HG03378 (cell line): ENCODE results near the gene TNFSF12.
"Not testable (repeated sequence)": the region's sequence is repeated elsewhere in the genome, so short reads cannot be mapped to it uniquely, and the experiment has no call there.

Source experiments
- ATAC-seq: cut with Tn5 transposase; IDR thresholded peaks from one replicate; pipeline ENCODE4 v1.9.1; 2021; ENCODE audit warnings: mild to moderate bottlenecking, moderate library complexity; ENCODE audit not compliant: unreplicated experiment

TNFSF12 gene

GRCh38 chr17:7583253-7584109 is 34.6 kb downstream of the TNFSF12 start, which contains the start of gene MPDU1:
MPDU1 (plus strand) TSS chr17:7583852; CDS start chr17:7583863, 11 bp downstream.
- ATAC-seq: peak; percentile 48

- no peak for ATAC-seq
These were observed 38.0 kb downstream of the TNFSF12 start for GRCh38 chr17:7586673-7587419.

DNA sequence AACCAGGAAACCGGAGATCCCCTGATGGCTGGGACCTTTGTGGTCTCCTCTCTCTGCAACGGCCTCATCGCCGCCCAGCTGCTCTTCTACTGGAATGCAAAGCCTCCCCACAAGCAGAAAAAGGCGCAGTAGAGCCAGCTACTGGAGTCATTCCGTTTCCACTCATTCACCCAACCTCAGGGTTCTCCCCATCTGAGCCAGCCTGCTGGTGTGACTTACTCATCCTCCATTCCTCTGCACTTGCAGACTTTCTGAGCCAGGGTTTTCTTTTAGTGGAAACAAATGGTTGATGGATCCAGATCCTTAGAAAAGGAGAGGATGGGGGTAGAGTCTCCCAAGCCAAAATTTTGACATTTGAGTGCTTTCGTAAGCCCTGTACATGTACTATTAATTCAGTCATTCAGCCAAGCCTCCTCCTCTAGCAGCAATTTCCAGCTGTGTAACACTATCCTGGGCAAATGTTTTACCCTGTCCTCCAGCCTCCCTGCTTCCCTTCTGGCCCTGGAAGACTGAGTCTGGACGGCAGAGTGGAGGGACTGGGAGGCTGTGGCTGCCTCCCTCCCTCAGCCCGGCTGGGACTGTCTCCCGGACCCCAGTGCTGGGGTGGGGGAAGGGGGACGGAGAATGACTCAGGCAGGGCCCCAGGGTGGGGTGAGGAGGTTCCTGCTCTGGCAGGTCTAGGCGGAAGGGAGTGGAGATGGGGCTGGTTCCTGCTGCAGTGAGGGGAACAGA is 38.7 kb downstream of the TNFSF12 start:
- no peak for ATAC-seq

- no peak for ATAC-seq
These were observed 39.8 kb downstream of the TNFSF12 start for GRCh38 chr17:7588553-7589203.

DNA sequence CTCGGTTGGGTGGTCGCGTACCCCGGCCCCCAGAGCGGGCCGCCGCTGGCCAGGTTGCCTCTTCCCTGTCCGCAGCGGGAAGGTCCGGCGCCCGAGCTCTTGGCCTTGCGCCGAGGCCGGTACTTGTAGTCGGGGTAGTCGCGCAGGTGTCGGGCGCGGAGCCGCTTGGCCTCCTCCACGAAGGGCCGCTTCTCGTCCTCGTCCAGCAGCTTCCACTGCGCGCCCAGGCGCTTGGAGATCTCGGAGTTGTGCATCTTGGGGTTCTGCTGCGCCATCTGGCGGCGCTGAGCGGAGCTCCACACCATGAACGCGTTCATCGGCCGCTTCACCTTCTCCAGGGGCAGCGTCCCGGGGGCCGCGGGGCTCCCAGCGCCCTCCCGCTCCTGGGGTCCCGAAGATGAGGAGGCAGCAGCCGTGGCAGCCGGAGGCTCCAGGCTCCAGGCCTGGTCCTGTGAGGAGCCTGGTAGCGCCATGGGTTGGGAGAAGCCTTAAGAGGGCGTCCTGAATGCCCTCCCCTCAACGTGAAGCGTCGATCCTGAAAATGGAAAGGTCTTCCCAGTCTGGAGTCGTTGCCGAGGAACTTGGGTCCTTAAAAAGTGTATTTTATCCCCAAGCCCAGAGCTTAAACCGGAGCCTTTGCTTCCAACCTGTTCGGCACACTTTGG is 40.5 kb downstream of the TNFSF12 start:
- no peak for ATAC-seq

DNA sequence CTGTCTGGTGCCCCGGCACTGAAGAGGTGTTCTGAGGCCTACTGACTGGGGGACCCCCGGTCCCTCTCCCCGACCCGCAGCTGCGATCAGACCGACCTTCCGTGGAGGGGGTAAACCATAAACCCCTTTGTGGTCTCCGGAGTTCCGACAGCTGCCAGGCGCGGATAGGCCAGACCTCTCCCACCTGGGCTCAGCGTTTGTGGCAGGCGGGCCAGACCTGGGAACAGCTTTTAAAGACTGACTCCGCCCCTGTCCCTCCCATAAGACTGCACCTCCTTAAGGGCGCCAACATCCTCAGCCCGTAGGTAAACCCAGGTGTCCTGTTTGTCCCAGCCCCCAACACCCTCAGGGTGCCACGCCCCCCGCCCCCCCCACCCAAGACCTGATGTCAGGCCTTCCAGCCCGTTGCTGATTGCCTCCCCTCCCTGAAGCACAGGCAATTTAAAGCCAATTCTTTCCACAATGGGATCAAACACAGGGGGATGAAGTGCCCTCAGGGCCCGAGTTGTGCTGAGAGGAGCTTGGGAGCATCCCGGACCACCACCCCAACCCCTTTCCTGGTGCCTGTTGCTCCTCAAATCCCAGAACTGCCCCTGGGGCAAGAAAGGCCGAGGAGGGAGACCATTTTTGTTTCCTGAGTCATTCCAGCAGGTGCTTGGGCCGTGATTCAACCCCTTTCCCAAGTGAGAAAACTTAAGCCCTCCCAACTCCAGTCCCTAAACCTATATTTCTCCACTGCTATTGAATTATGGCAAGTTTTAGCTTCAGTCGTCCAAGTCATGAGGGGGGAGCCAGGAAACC is 41.2 kb downstream of the TNFSF12 start, which contains the start of gene SOX15:
Gene SOX15, minus strand, starts transcription at position 204 of the 801 bp plus-strand sequence. CDS start 418 bp downstream, outside the sequence.
- ATAC-seq: no peak

DNA sequence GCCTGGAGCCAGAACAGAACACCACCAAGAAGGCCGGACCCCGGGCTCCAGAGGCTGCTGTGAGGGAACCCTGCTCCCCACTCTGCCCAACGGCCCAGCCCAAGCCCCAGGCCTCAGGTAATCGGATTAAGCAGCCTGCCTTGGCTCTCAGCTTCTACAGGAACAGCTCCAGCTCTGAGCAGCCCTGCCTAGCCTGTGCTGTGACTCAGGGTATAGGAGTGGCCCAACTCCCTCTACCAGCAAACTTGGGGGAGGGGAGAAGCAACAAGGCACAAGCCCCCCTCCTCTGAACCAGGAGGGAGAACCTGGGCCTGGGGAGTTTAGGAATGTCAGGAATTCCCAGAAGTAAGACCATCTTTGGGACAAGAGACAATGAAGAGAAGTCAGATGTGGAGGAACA is 41.9 kb downstream of the TNFSF12 start:
- ATAC-seq: no peak

- ATAC-seq: no peak
These were observed 42.7 kb downstream of the TNFSF12 start for GRCh38 chr17:7591596-7591995.

DNA sequence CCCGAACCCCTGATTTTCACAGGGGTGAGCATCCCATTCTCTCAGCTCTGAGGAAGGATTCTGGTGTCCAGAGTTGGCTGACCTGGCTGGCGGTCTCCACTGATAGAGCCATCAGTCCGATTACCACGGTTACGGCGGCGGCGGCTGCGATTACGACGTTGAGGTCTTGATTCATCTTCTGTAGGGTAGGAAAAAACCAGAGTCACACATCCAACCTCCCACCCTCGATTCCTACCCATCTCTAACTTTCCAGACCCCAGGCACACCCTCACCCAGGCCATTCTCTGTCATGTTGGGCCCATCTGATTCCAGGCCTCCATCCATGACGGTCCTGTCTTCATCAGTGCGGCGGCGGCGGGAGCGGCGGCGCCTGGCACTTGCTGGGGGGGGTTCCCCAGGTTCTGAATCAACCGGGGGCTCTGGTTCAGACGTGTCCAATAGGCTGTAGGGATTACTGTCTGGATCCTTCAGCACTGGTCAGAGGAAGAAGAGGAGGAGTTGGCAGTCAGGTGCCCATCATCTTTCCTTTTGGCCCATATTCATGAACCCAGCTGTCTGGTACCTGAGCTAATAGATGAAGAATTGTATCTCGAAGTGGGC is 43.7 kb downstream of the TNFSF12 start:
- ATAC-seq: no peak

DNA sequence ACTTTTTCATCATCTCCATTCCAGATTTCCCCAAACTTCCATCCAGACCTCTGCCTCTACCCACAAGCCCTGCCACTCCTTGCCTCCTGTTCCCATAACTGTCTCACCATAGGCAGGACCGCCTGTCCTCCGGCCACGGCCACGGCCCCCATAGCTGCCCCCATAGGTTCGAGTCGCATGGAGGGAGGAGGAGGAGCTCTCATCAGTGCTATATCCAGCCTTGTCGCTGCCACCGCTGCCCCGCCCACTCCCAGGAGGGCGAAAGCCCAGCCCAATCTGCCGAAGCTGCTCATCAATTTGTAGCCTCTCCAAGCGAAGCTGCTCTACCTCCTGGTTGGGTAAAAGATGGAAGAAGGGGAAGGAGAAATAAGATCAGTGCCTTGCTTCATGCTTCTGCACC is 44.4 kb downstream of the TNFSF12 start:
- no peak for ATAC-seq

- not testable (repeated sequence) for ATAC-seq
These were observed 48.7 kb downstream of the TNFSF12 start for GRCh38 chr17:7597561-7597960.

- ATAC-seq: no peak
These were observed 57.4 kb downstream of the TNFSF12 start for GRCh38 chr17:7606280-7606679.
